H1 (cell line): ENCODE measurements around the gene PDE1C. TPM values are rescaled to one million over a fixed set of nuclear protein-coding genes. Genes with fewer than 3 reads are reported as not detected.

Experiments
- CTCF ChIA-PET: fragments of 300-600 bp; sonication (Branson Sonifier 250); formaldehyde crosslinking; loops from one replicate; lab custom pipeline; 2021; ENCODE audit not compliant: partially characterized antibody; lab: Charles Lee
- POLR2A ChIA-PET: fragments of 300-600 bp; sonication (Branson Sonifier 250); formaldehyde crosslinking; loops from one replicate; lab custom pipeline; 2021; ENCODE audit warnings: inconsistent platforms; ENCODE audit not compliant: partially characterized antibody; lab: Charles Lee
- DNase-seq, 2 experiments: peaks; one replicate each; pipeline versions ENCODE4 v3.0.0 to v3.0.0-alpha.2; 2010 to 2022; ENCODE audit warnings: low spot score in 2 of 2, low read depth in 1 of 2, mixed read lengths in 1 of 2
- FAIRE-seq: peaks from 2 replicates; lab custom pipeline; 2011; peaks lifted over from hg19 to GRCh38; lab: Jason Lieb, UNC
- H2AFZ ChIP-seq: 2 replicates; pipeline ENCODE4 v1.8.1; 2012; ENCODE audit warnings: low read length, inconsistent platforms
- H2AK5ac ChIP-seq: 2 replicates; pipeline ENCODE4 v1.6.1; 2013; ENCODE audit warnings: low read depth, low read length
- H2BK120ac ChIP-seq: replicated peaks from 2 replicates; pipeline ENCODE3; 2013; ENCODE audit warnings: low read depth, low read length, inconsistent platforms
- H2BK12ac ChIP-seq: 2 replicates; pipeline ENCODE4 v1.6.1; 2013; ENCODE audit warnings: low read depth, low read length
- H2BK15ac ChIP-seq: 2 replicates; pipeline ENCODE4 v1.6.1; 2013; ENCODE audit warnings: low read length
- H2BK20ac ChIP-seq: 2 replicates; pipeline ENCODE4 v1.6.1; 2013; ENCODE audit warnings: low read length
- H2BK5ac ChIP-seq: 2 replicates; pipeline ENCODE4 v1.6.1; 2013; ENCODE audit warnings: low read depth, low read length
- H3K14ac ChIP-seq: 2 replicates; pipeline ENCODE4 v1.6.1; 2013; ENCODE audit warnings: inconsistent platforms; ENCODE audit not compliant: insufficient read length
- H3K18ac ChIP-seq: 2 replicates; pipeline ENCODE4 v1.6.1; 2013; ENCODE audit warnings: low read length; ENCODE audit errors: extremely low read depth
- H3K23ac ChIP-seq: 2 replicates; pipeline ENCODE4 v1.6.1; 2013; ENCODE audit warnings: inconsistent platforms; ENCODE audit not compliant: insufficient read length
- H3K23me2 ChIP-seq: 2 replicates; pipeline ENCODE4 v1.6.1; 2013; ENCODE audit warnings: low read depth, low read length
- H3K27ac ChIP-seq: 2 replicates; pipeline ENCODE4 v1.6.1; 2011; ENCODE audit warnings: low read depth, low read length, inconsistent platforms
- H3K27me3 ChIP-seq, 4 experiments: replicated peaks in 1 of 4; 1 replicate in 1 of 4; 2 replicates in 3 of 4; pipeline versions ENCODE4 v1.6.1 to v1.8.1; 2011 to 2013; ENCODE audit warnings: low read length in 3 of 4, mild to moderate bottlenecking in 3 of 4, inconsistent platforms in 2 of 4, mixed read lengths in 2 of 4, moderate library complexity in 1 of 4; ENCODE audit not compliant: control insufficient read depth in 3 of 4, insufficient read depth in 3 of 4; ENCODE audit errors: extremely low read depth in 1 of 4
- H3K36me3 ChIP-seq, 4 experiments: 2 replicates each; pipeline versions ENCODE4 v1.6.1 to v1.8.1; 2011 to 2013; ENCODE audit warnings: mild to moderate bottlenecking in 4 of 4, low read length in 3 of 4, moderate library complexity in 2 of 4, control low read depth in 1 of 4, inconsistent platforms in 1 of 4; ENCODE audit not compliant: insufficient read depth in 4 of 4, control insufficient read depth in 2 of 4
- H3K4ac ChIP-seq: replicated peaks from 2 replicates; pipeline ENCODE3; 2013; ENCODE audit warnings: low read length, low read depth, mixed read lengths, inconsistent platforms; ENCODE audit not compliant: insufficient read length
- H3K4me1 ChIP-seq, 4 experiments: replicated peaks in 1 of 4; 1 replicate in 1 of 4; 2 replicates in 3 of 4; pipeline versions ENCODE4 v1.6.1 to v1.8.1; 2011 to 2013; ENCODE audit warnings: low read length in 3 of 4, inconsistent platforms in 2 of 4, mixed read lengths in 1 of 4; ENCODE audit not compliant: insufficient read depth in 4 of 4, control insufficient read depth in 3 of 4
- H3K4me2 ChIP-seq, 2 experiments: 2 replicates each; pipeline versions ENCODE4 v1.6.1 to v1.8.1; 2011 to 2013; ENCODE audit warnings: low read depth in 2 of 2, low read length in 2 of 2, control low read depth in 1 of 2, inconsistent platforms in 1 of 2, mild to moderate bottlenecking in 1 of 2; ENCODE audit not compliant: insufficient read depth in 1 of 2
- H3K4me3 ChIP-seq, 4 experiments: fragments of 200-600, 300-600 bp in 1 of 4; sonication (generic), shearing (Covaris generic), sonication (Bioruptor Twin) in 1 of 4; 2 replicates each; pipeline versions ENCODE4 v1.5.1 to v1.8.1; 2011 to 2016; ENCODE audit warnings: low read length in 4 of 4, low read depth in 3 of 4, control low read depth in 2 of 4, inconsistent platforms in 2 of 4, mild to moderate bottlenecking in 2 of 4, mixed read lengths in 1 of 4, moderate library complexity in 1 of 4; ENCODE audit not compliant: insufficient read depth in 2 of 4; ENCODE audit errors: extremely low read depth in 1 of 4
- H3K56ac ChIP-seq: replicated peaks from 2 replicates; pipeline ENCODE3; 2013; ENCODE audit warnings: low read depth, mild to moderate bottlenecking, mixed read lengths, low read length, inconsistent platforms; ENCODE audit not compliant: insufficient read length
- H3K79me1 ChIP-seq: 2 replicates; pipeline ENCODE4 v1.6.1; 2013; ENCODE audit warnings: low read depth, low read length, control low read depth
- H3K79me2 ChIP-seq, 2 experiments: 2 replicates each; pipeline versions ENCODE4 v1.6.1 to v1.8.1; 2012 to 2013; ENCODE audit warnings: low read length in 2 of 2, mild to moderate bottlenecking in 2 of 2, inconsistent platforms in 1 of 2; ENCODE audit not compliant: insufficient read depth in 2 of 2, control insufficient read depth in 1 of 2
- H3K9ac ChIP-seq, 4 experiments: replicated peaks in 1 of 4; 1 replicate in 1 of 4; 2 replicates in 3 of 4; pipeline versions ENCODE4 v1.6.1 to v1.8.1; 2011 to 2013; ENCODE audit warnings: low read depth in 3 of 4, low read length in 3 of 4, control low read depth in 2 of 4, mild to moderate bottlenecking in 2 of 4, moderate library complexity in 2 of 4, inconsistent platforms in 1 of 4; ENCODE audit errors: extremely low read depth in 1 of 4
- H3K9me3 ChIP-seq, 2 experiments: 2 replicates each; pipeline versions ENCODE4 v1.6.1 to v1.8.1; 2012 to 2013; ENCODE audit warnings: mild to moderate bottlenecking in 2 of 2, moderate library complexity in 2 of 2, control low read depth in 1 of 2, inconsistent platforms in 1 of 2, low read depth in 1 of 2, low read length in 1 of 2, mixed read lengths in 1 of 2; ENCODE audit not compliant: insufficient read depth in 2 of 2
- H4K20me1 ChIP-seq, 2 experiments: replicated peaks in 1 of 2; 2 replicates each; pipeline versions ENCODE3 to v1.8.1; 2011 to 2013; ENCODE audit warnings: inconsistent platforms in 2 of 2, low read length in 2 of 2, mild to moderate bottlenecking in 1 of 2; ENCODE audit not compliant: insufficient read depth in 2 of 2, control insufficient read depth in 1 of 2
- H4K5ac ChIP-seq: 2 replicates; pipeline ENCODE4 v1.6.1; 2013; ENCODE audit warnings: low read length, low read depth, mixed read lengths, inconsistent platforms; ENCODE audit not compliant: insufficient read length
- H4K8ac ChIP-seq: 2 replicates; pipeline ENCODE4 v1.8.0; 2013; ENCODE audit warnings: mild to moderate bottlenecking, moderate library complexity, low read length, inconsistent platforms; ENCODE audit not compliant: insufficient read depth; ENCODE audit errors: extremely low read depth
- H4K91ac ChIP-seq: replicated peaks from 2 replicates; pipeline ENCODE3; 2013; ENCODE audit warnings: low read length, mixed read lengths, inconsistent platforms; ENCODE audit not compliant: insufficient read length
- ASH2L ChIP-seq: fragments of 200-600, 300-600 bp; sonication (generic); IDR thresholded peaks from one replicate; pipeline ENCODE4 v1.7.1; 2017; ENCODE audit warnings: low read length
- EGR1 ChIP-seq: IDR thresholded peaks from 2 replicates; pipeline ENCODE4 v1.6.1; 2011; ENCODE audit warnings: low read depth, low read length, borderline replicate concordance
- EZH2 ChIP-seq: fragments of 200-600 bp; sonication (generic); IDR thresholded peaks from 2 replicates; pipeline ENCODE4 v1.7.1; 2012; ENCODE audit warnings: low read depth, mild to moderate bottlenecking, moderate library complexity, low read length, inconsistent platforms; ENCODE audit not compliant: severe bottlenecking
- JUN ChIP-seq: IDR thresholded peaks from 2 replicates; pipeline ENCODE4 v1.6.1; 2011; ENCODE audit warnings: low read depth, mild to moderate bottlenecking, improper control_type of control experiment, low read length
- MAFK ChIP-seq: IDR thresholded peaks from 2 replicates; pipeline ENCODE4 v1.6.1; 2012; ENCODE audit warnings: low read depth, mild to moderate bottlenecking, improper control_type of control experiment, low read length
- NRF1 ChIP-seq: IDR thresholded peaks from 2 replicates; pipeline ENCODE4 v1.6.1; 2011; ENCODE audit warnings: mild to moderate bottlenecking, low read depth, low read length, improper control_type of control experiment
- RAD21 ChIP-seq, 2 experiments: IDR thresholded peaks in 1 of 2; conservative IDR thresholded peaks in 1 of 2; 2 replicates each; pipeline ENCODE4 v1.6.1; 2011; ENCODE audit warnings: low read depth in 2 of 2, low read length in 2 of 2, improper control_type of control experiment in 1 of 2, inconsistent platforms in 1 of 2, mild to moderate bottlenecking in 1 of 2, moderate library complexity in 1 of 2
- SP4 ChIP-seq: IDR thresholded peaks from 2 replicates; pipeline ENCODE4 v1.6.1; 2012; ENCODE audit warnings: low read length, inconsistent platforms
- WGBS, 2 experiments: shearing (Covaris generic) in 1 of 2; methylation state at CpG; one replicate each; pipeline versions ENCODE4 v1.1.6 to v1.1.7; 2013 to 2015; ENCODE audit warnings: low lambda C conversion rate in 2 of 2, mixed read lengths in 2 of 2, inconsistent platforms in 1 of 2, low coverage in 1 of 2, missing lambda C conversion rate in 1 of 2; ENCODE audit not compliant: insufficient replicate concordance in 2 of 2, insufficient coverage in 1 of 2, insufficient read length in 1 of 2; ENCODE audit errors: extremely low coverage in 1 of 2, missing lambda C conversion rate in 1 of 2; 5-methylcytosine and 5-hydroxymethylcytosine counted together
- polyA plus RNA-seq, 7 experiments: library from polyadenylated mRNA; depleted of rRNA in 3 of 7; stranded (reverse) in 5 of 7; unstranded in 2 of 7; fragments of >200 nt in 5 of 7; fragments of 200-250 nt in 2 of 7; gene quantifications; 1 replicate in 5 of 7; 2 replicates in 1 of 7; 4 replicates in 1 of 7; pipeline versions ENCODE4 v1.2.1 to v1.2.3, GENCODE V29; 2011 to 2013; ENCODE audit warnings: missing spikeins in 2 of 7, mixed read lengths in 2 of 7
- total RNA-seq: library from RNA; stranded (reverse); fragmentation: NEBNext Ultra II Directional; extraction: Animal tissue kit (Norgen Biotek cat#: 25700); gene quantifications from 2 replicates; pipeline ENCODE4 v1.2.1, GENCODE V29; 2021
- TF ChIP-seq, protein P1 (sequence below): IDR thresholded peaks from 2 replicates; pipeline ENCODE4 v1.6.1; 2011; ENCODE audit warnings: low read depth, mild to moderate bottlenecking, low read length; ENCODE audit not compliant: insufficient read depth
- TF ChIP-seq, protein P2 (sequence below), 3 experiments: IDR thresholded peaks; 1 replicate in 2 of 3; 2 replicates in 1 of 3; pipeline versions ENCODE4 v1.5.1 to v1.6.1; 2011; ENCODE audit warnings: low read length in 3 of 3, mild to moderate bottlenecking in 3 of 3, inconsistent platforms in 2 of 3, low read depth in 1 of 3, moderate library complexity in 1 of 3; ENCODE audit not compliant: insufficient read depth in 1 of 3; ENCODE audit errors: control extremely low read depth in 1 of 3

The PDE1C gene
- total and polyA plus RNA-seq, 2 of the 8 experiments (the other 6 are each of a cell fraction or from before 2014, with no cell fraction given): 0.11 to 1.1 TPM

DNA sequence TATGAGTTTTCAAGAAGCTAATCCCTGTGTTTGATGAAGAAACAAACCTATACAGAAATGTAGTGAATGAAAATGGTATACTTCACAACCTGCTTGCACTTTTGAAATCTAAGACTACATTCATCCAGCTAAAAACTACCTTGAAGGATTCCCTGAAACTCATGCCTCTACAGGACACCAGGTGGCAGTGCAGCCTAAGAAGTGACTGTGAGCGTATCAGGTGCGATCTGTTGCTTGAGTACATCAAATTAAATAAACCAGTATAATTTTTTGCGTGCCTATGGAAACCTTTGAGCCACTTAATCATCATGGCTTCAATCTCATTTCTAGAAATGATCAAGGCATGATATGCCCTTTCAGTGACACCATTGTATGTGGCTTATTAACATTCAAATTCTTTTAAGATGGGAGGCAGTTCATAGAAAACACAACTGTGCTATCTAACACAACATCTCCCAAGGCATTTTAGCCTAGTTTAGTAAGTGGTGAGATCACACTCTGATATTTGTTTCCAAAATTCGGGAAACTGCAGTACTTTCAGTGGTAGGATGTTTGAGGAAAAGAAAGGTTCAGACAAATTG, 325.8 kb downstream of the PDE1C start:
- H4K5ac ChIP-seq: no peak overlapping the region
- H2BK5ac ChIP-seq: no peak overlapping the region
- H3K56ac ChIP-seq: no peak overlapping the region
- H3K9me3 ChIP-seq: peaks cover 0 to 2% of the 10 kb centered on the region in 2 experiments; a peak in 1 of 4 replicates
- DNase-seq: peak in 1 of 2 experiments; percentile 67
- H3K18ac ChIP-seq: no peak overlapping the region
- 7% methylated on average over 4 of the region's 4 CpGs; no CpG with 5 or more reads in 1 of the 2 experiments for WGBS, 2 experiments
- no peak overlapping the region for H2BK15ac ChIP-seq
- no peaks in the 10 kb centered on the region for H4K20me1 ChIP-seq
- no peak overlapping the region for H4K91ac ChIP-seq
- no peak overlapping the region for H4K8ac ChIP-seq
- no peak overlapping the region for H3K23ac ChIP-seq
- no peak overlapping the region for H3K27ac ChIP-seq
- H2BK120ac ChIP-seq: no peak overlapping the region
- H3K4me3 ChIP-seq: no peak overlapping the region
- no peak overlapping the region for H2BK20ac ChIP-seq
- no peak overlapping the region for H3K4me2 ChIP-seq
- ChIA-PET CTCF (interaction anchor here (0.6 to 3.7 kb wide), 31 partner anchors 10 to 616 kb away, joined by 3 to 108 read pairs (median 4); no protein-coding TSS in a partner anchor), POLR2A (no interaction called here)
- no peaks in the 10 kb centered on the region for H3K4me1 ChIP-seq
- no peak overlapping the region for H3K14ac ChIP-seq
- peaks cover 0 to 6% (median 1%) of the 10 kb centered on the region in 4 experiments; a peak in 4 of 7 replicates for H3K27me3 ChIP-seq
- H2BK12ac ChIP-seq: no peak overlapping the region
- no peaks in the 10 kb centered on the region for H3K36me3 ChIP-seq
- no peaks in the 10 kb centered on the region; the same call in 1 of the 2 replicates for H3K23me2 ChIP-seq
- no peak overlapping the region for H2AFZ ChIP-seq
- H3K79me1 ChIP-seq: no peaks in the 10 kb centered on the region
- no peak overlapping the region for H2AK5ac ChIP-seq
- H3K79me2 ChIP-seq: no peaks in the 10 kb centered on the region
- H3K4ac ChIP-seq: no peak overlapping the region
- no peak overlapping the region for H3K9ac ChIP-seq
- FAIRE-seq: peak; percentile 95
- TF ChIP-seq, protein P1, sequence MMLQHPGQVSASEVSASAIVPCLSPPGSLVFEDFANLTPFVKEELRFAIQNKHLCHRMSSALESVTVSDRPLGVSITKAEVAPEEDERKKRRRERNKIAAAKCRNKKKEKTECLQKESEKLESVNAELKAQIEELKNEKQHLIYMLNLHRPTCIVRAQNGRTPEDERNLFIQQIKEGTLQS: no peak
- no peak for TF ChIP-seq JUN
- TF ChIP-seq EGR1: no peak
- TF ChIP-seq EZH2: no peak
- peak; percentile 98 for TF ChIP-seq RAD21 (IDR thresholded peaks at IDR 0.05 in 1 of 2, conservative IDR thresholded peaks at IDR 0.05 in 1 of 2; ENCODE audit: low read depth in 2 of 2, low read length in 2 of 2)
- no peak for TF ChIP-seq NRF1
- TF ChIP-seq MAFK: no peak
- no peak for TF ChIP-seq SP4
- TF ChIP-seq ASH2L: no peak
- TF ChIP-seq, protein P2, sequence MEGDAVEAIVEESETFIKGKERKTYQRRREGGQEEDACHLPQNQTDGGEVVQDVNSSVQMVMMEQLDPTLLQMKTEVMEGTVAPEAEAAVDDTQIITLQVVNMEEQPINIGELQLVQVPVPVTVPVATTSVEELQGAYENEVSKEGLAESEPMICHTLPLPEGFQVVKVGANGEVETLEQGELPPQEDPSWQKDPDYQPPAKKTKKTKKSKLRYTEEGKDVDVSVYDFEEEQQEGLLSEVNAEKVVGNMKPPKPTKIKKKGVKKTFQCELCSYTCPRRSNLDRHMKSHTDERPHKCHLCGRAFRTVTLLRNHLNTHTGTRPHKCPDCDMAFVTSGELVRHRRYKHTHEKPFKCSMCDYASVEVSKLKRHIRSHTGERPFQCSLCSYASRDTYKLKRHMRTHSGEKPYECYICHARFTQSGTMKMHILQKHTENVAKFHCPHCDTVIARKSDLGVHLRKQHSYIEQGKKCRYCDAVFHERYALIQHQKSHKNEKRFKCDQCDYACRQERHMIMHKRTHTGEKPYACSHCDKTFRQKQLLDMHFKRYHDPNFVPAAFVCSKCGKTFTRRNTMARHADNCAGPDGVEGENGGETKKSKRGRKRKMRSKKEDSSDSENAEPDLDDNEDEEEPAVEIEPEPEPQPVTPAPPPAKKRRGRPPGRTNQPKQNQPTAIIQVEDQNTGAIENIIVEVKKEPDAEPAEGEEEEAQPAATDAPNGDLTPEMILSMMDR (IDR thresholded peaks at IDR 0.05; ENCODE audit: control extremely low read depth in 1 of 3, insufficient read depth in 1 of 3, low read depth in 1 of 3, low read length in 3 of 3): peak; percentile 45 to 89 (median 76)
